Left forelimb (tissue), 1 donor: ENCODE results near the gene TBRG4.

Source experiments
- DNase-seq: peaks from one replicate; pipeline ENCODE4 v3.0.0-alpha.2; 2018; ENCODE audit warnings: low spot score

TBRG4 gene

GRCh38 chr7:45055016-45055415 is 56.5 kb downstream of the TBRG4 start:
- no peak for DNase-seq

GRCh38 chr7:45054442-45054841 is 57.1 kb downstream of the TBRG4 start:
- DNase-seq, result no peak

GRCh38 chr7:45053941-45054340 is 57.6 kb downstream of the TBRG4 start:
- DNase-seq, result no peak

- DNase-seq, result no peak
Observed at GRCh38 chr7:45053401-45053800, 58.1 kb downstream of the TBRG4 start.

- DNase-seq, result no peak
Observed at GRCh38 chr7:45052011-45052410, 59.5 kb downstream of the TBRG4 start.

- DNase-seq, result no peak
Observed at GRCh38 chr7:45050198-45050597, 61.3 kb downstream of the TBRG4 start.
